Caco-2 (cell line): Measurements from ENCODE around the gene CYTIP. TPM values are rescaled to one million over a fixed set of nuclear protein-coding genes. Genes with fewer than 3 reads are reported as not detected.

Experiments
- BruUV-seq: library from RNA; stranded (reverse); fragments of 400-500 nt; replicated peaks from 2 replicates; lab custom pipeline; 2021; lab: Mats Ljungman, UMichigan
- CTCF ChIA-PET: fragments of 300-600 bp; sonication (Branson Sonifier 250); formaldehyde crosslinking; loops from one replicate; lab custom pipeline; 2022; ENCODE audit warnings: antibody characterized with exemption; lab: Charles Lee
- POLR2A ChIA-PET: fragments of 300-600 bp; sonication (Branson Sonifier 250); formaldehyde crosslinking; loops from one replicate; lab custom pipeline; 2022; ENCODE audit warnings: antibody characterized with exemption; lab: Charles Lee
- DNase-seq, 2 experiments: peaks; one replicate each; pipeline versions ENCODE4 v3.0.0 to v3.0.0-alpha.2; 2020 to 2022
- H3K27me3 ChIP-seq: replicated peaks from 2 replicates; pipeline ENCODE4 v1.6.0; 2011; ENCODE audit warnings: low read length; ENCODE audit not compliant: control insufficient read depth, insufficient read depth
- H3K36me3 ChIP-seq: 2 replicates; pipeline ENCODE4 v1.5.1; 2011; ENCODE audit warnings: low read length; ENCODE audit not compliant: control insufficient read depth, insufficient read depth
- H3K4me1 ChIP-seq: fragments of 250-450 bp; sonication (Bioruptor Pico); 2 replicates; pipeline ENCODE4 v1.5.1; 2020; ENCODE audit warnings: mild to moderate bottlenecking
- H3K4me3 ChIP-seq: 2 replicates; pipeline ENCODE4 v1.5.1; 2011; ENCODE audit warnings: low read depth, mild to moderate bottlenecking, control low read depth, low read length
- H3K9me3 ChIP-seq: fragments of 250-450 bp; sonication (Bioruptor Pico); 2 replicates; pipeline ENCODE4 v1.5.1; 2020; ENCODE audit warnings: mild to moderate bottlenecking, moderate library complexity
- H3K27ac Mint-ChIP-seq: one replicate; pipeline ENCODE4 v1.8.0; 2022; ENCODE audit warnings: mixed read lengths; ENCODE audit not compliant: unreplicated experiment
- H3K27me3 Mint-ChIP-seq: one replicate; pipeline ENCODE4 v1.8.0; 2022; ENCODE audit warnings: mixed read lengths; ENCODE audit not compliant: insufficient read depth, unreplicated experiment
- H3K36me3 Mint-ChIP-seq: one replicate; pipeline ENCODE4 v1.8.0; 2022; ENCODE audit warnings: mild to moderate bottlenecking, mixed read lengths; ENCODE audit not compliant: insufficient read depth, unreplicated experiment
- H3K4me1 Mint-ChIP-seq: one replicate; pipeline ENCODE4 v1.8.0; 2022; ENCODE audit warnings: low read depth, mixed read lengths; ENCODE audit not compliant: unreplicated experiment
- H3K4me3 Mint-ChIP-seq: one replicate; pipeline ENCODE4 v1.8.0; 2022; ENCODE audit warnings: mild to moderate bottlenecking, moderate library complexity, mixed read lengths; ENCODE audit not compliant: unreplicated experiment
- H3K9me3 Mint-ChIP-seq: one replicate; pipeline ENCODE4 v1.8.0; 2022; ENCODE audit warnings: mixed read lengths; ENCODE audit not compliant: unreplicated experiment
- CTCF ChIP-seq, 2 experiments: fragments of 200-600 bp in 1 of 2; IDR thresholded peaks; 1 replicate in 1 of 2; 2 replicates in 1 of 2; pipeline versions ENCODE4 v1.5.1 to v1.8.0; 2011 to 2022; ENCODE audit warnings: antibody characterized with exemption in 1 of 2, control low read depth in 1 of 2, inconsistent platforms in 1 of 2, low read depth in 1 of 2, low read length in 1 of 2, mild to moderate bottlenecking in 1 of 2, moderate library complexity in 1 of 2; ENCODE audit not compliant: insufficient read depth in 1 of 2, severe bottlenecking in 1 of 2, unreplicated experiment in 1 of 2
- intact Hi-C: fragments of 100-400 bp; cut with micrococcal nuclease; formaldehyde crosslinking; loops from one replicate; pipeline ENCODE4 v1.10.0; 2022; ENCODE audit not compliant: unreplicated experiment
- total RNA-seq: library from RNA; stranded (reverse); gene quantifications from 2 replicates; pipeline ENCODE4 v1.2.3, GENCODE V29; 2022

The CYTIP gene
- total RNA-seq, 1 experiment from 2014 or later: 1.1 TPM

- Histone ChIP-seq H3K36me3 (no peaks in the 10 kb centered on the region), H3K27me3 (no peaks in the 10 kb centered on the region), H3K4me1 (0 out of 2 replicates have a peak, but pooled peaks cover 6% of the 10 kb centered on the region), H3K4me3 (no peak overlapping the region), H3K9me3 (no peaks in the 10 kb centered on the region)
- Mint-ChIP-seq H3K27me3 (no peaks in the 10 kb centered on the region), H3K4me1 (no peaks in the 10 kb centered on the region), H3K36me3 (no peaks in the 10 kb centered on the region), H3K27ac (no peak overlapping the region), H3K4me3 (no peak overlapping the region), H3K9me3 (peaks cover 1% of the 10 kb centered on the region)
- DNase-seq: no peak
- ChIA-PET POLR2A (no interaction called here), CTCF (no interaction called here)
- BruUV-seq: no TSS peak
- no peak for TF ChIP-seq CTCF (IDR thresholded peaks at IDR 0.05; ENCODE audit: insufficient read depth in 1 of 2, low read depth in 1 of 2, low read length in 1 of 2, severe bottlenecking in 1 of 2, unreplicated experiment in 1 of 2)
- intact Hi-C loops: no loop called here
These were observed 3.1 kb upstream of the CYTIP start for GRCh38 chr2:157447031-157447430.

GRCh38 chr2:157444641-157445040 lies 752 bp upstream of the CYTIP start:
- 0 out of 2 replicates have a peak, but pooled peaks cover 6% of the 10 kb centered on the region for H3K4me1 ChIP-seq
- no peak for TF ChIP-seq CTCF (IDR thresholded peaks at IDR 0.05; ENCODE audit: insufficient read depth in 1 of 2, low read depth in 1 of 2, low read length in 1 of 2, severe bottlenecking in 1 of 2, unreplicated experiment in 1 of 2)
- no peaks in the 10 kb centered on the region for H3K9me3 ChIP-seq
- no TSS peak for BruUV-seq
- Mint-ChIP-seq H3K36me3 (no peaks in the 10 kb centered on the region), H3K27me3 (peaks cover 3% of the 10 kb centered on the region), H3K4me3 (no peak overlapping the region), H3K4me1 (peaks cover 5% of the 10 kb centered on the region), H3K27ac (no peak overlapping the region), H3K9me3 (peaks cover 6% of the 10 kb centered on the region)
- no peaks in the 10 kb centered on the region for H3K27me3 ChIP-seq
- H3K4me3 ChIP-seq: no peak overlapping the region
- DNase-seq: no peak
- intact Hi-C loops: no loop called here
- H3K36me3 ChIP-seq: no peaks in the 10 kb centered on the region
- ChIA-PET CTCF (no interaction called here), POLR2A (no interaction called here)

- 0 out of 2 replicates have a peak, but pooled peaks cover 6% of the 10 kb centered on the region for H3K4me1 ChIP-seq
- no peaks in the 10 kb centered on the region for H3K9me3 ChIP-seq
- no peak overlapping the region for H3K4me3 ChIP-seq
- POLR2A ChIA-PET: no interaction called here
- no TSS peak for BruUV-seq
- intact Hi-C loops: no loop called here
- DNase-seq: no peak
- Mint-ChIP-seq H3K4me3 (no peak overlapping the region), H3K4me1 (peaks cover 5% of the 10 kb centered on the region), H3K27ac (no peak overlapping the region), H3K27me3 (peaks cover 3% of the 10 kb centered on the region), H3K36me3 (no peaks in the 10 kb centered on the region), H3K9me3 (peaks cover 6% of the 10 kb centered on the region)
- no peaks in the 10 kb centered on the region for H3K27me3 ChIP-seq
- CTCF ChIA-PET: no interaction called here
- no peak for TF ChIP-seq CTCF (IDR thresholded peaks at IDR 0.05; ENCODE audit: insufficient read depth in 1 of 2, low read depth in 1 of 2, low read length in 1 of 2, severe bottlenecking in 1 of 2, unreplicated experiment in 1 of 2)
- H3K36me3 ChIP-seq: no peaks in the 10 kb centered on the region
These were observed 799 bp downstream of the CYTIP start for GRCh38 chr2:157443090-157443489.
